ENCODE data around the gene PARD3B.

PARD3B gene

DNA sequence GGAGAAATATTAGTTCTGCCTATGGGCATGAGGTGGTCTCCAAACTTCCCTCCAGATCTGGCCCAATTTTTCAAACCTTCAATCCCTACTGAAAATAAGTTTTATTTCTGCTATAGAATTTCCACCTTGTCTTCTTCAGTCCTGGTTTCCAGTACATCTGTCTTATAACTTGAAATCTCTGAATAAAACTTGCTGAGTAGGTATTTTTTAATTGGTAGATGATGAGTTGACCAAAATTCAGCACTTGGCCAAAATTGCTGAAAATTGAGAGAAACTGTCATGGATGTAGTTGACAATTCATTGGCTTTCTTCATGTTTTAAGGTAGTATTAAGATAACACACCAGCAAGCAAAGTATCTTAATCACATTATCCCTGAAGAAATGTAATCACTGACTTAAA, 206.2 kb downstream of the PARD3B start:
- TF ChIP-seq, protein P1, sequence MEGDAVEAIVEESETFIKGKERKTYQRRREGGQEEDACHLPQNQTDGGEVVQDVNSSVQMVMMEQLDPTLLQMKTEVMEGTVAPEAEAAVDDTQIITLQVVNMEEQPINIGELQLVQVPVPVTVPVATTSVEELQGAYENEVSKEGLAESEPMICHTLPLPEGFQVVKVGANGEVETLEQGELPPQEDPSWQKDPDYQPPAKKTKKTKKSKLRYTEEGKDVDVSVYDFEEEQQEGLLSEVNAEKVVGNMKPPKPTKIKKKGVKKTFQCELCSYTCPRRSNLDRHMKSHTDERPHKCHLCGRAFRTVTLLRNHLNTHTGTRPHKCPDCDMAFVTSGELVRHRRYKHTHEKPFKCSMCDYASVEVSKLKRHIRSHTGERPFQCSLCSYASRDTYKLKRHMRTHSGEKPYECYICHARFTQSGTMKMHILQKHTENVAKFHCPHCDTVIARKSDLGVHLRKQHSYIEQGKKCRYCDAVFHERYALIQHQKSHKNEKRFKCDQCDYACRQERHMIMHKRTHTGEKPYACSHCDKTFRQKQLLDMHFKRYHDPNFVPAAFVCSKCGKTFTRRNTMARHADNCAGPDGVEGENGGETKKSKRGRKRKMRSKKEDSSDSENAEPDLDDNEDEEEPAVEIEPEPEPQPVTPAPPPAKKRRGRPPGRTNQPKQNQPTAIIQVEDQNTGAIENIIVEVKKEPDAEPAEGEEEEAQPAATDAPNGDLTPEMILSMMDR (IDR thresholded peaks at IDR 0.05; ENCODE audit: insufficient read depth, missing control alignments): no peak
- DNase-seq (ENCODE audit: insufficient read length, low spot score) (no peak), FAIRE-seq (no peak)

- DNase-seq (ENCODE audit: insufficient read length, low spot score) (no peak), FAIRE-seq (no peak)
- TF ChIP-seq, protein P1 (IDR thresholded peaks at IDR 0.05; ENCODE audit: insufficient read depth, missing control alignments): no peak
These were observed 208.6 kb downstream of the PARD3B start for GRCh38 chr2:204753841-204754240.

DNA sequence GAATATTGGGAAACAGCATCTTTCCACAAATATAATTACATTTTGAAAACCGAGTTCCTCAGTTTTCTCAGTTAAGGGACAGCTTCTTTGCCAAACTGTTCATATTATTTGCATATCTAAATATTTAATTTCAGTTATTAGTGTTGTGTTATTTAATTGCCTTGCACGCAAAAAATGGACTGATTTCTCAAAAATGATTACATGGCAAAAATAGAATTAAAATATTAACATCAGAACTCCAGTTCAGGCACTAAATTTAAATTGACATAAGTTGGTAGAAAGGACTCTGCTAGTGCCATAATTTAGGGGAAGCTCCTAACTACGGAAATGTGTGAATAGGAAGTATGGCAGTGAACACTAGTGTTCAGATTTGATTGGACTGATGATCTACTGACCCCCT, 209.6 kb downstream of the PARD3B start:
- no peak for FAIRE-seq
- no peak for DNase-seq (ENCODE audit: insufficient read length, low spot score)
- TF ChIP-seq, protein P1 (IDR thresholded peaks at IDR 0.05; ENCODE audit: insufficient read depth, missing control alignments): no peak

GRCh38 chr2:204763974-204764703, 218.9 kb downstream of the PARD3B start:
- TF ChIP-seq, protein P1 (IDR thresholded peaks at IDR 0.05; ENCODE audit: insufficient read depth, missing control alignments): no peak
- no peak for FAIRE-seq
- no peak for DNase-seq (ENCODE audit: insufficient read length, low spot score)

- FAIRE-seq (no peak), DNase-seq (ENCODE audit: insufficient read length, low spot score) (no peak)
- TF ChIP-seq, protein P1 (IDR thresholded peaks at IDR 0.05; ENCODE audit: insufficient read depth, missing control alignments): no peak
These were observed 225.5 kb downstream of the PARD3B start for GRCh38 chr2:204770735-204771134.

DNA sequence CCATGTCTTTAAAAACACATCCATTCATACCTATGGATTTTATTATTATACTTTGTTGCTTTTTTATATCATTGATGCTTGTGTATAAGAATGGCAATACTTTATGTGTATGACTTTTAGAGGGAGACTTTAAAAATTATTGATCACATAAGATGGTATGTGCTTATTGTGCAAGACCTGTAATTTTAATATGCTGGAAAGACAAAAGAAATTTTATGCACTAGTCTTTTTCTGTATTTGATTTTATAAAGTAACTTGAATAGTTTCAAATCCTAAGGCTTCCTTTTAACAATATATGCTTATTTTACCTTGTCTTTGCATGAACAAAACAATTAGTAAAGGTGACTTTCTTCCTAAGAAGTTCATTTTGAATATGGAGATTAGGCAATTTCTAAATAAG, 226.4 kb downstream of the PARD3B start:
- DNase-seq (ENCODE audit: insufficient read length, low spot score) (no peak), FAIRE-seq (no peak)
- TF ChIP-seq, protein P1 (IDR thresholded peaks at IDR 0.05; ENCODE audit: insufficient read depth, missing control alignments): no peak

DNA sequence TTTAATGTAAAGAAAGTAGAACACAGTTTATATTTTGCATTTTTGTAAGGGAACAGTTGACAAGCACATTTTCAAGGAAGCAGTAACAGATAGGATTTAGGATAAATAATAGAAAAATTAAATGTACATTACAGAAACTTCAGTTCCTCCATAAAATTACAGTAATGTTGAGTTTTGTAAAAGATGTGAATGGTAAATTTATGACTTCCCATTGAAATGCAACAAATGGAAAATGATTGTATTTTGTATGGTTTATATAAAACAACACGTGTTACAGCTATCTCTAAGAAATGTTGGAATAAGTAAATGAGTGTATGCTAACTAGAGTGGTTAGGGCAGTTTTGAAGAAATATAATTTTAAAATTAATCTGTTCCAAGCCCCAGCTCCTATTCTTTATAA, 227.3 kb downstream of the PARD3B start:
- TF ChIP-seq, protein P1 (IDR thresholded peaks at IDR 0.05; ENCODE audit: insufficient read depth, missing control alignments): no peak
- DNase-seq (ENCODE audit: insufficient read length, low spot score) (no peak), FAIRE-seq (no peak)

All from D721Med (cell line).